Measurements from ENCODE around the gene SCGB1C1. TPM values are rescaled to one million over a fixed set of nuclear protein-coding genes. Genes with fewer than 3 reads are reported as not detected.

SCGB1C1 gene
- total and polyA plus RNA-seq, 2 of the 8 experiments (the other 6 are each of a cell fraction or from before 2014, with no cell fraction given), result not detected

- Histone ChIP-seq H3K4ac (replicated peaks; ENCODE audit: insufficient read length, low read depth, low read length) (no peak overlapping the region), H3K27me3 (replicated peaks in 1 of 4; ENCODE audit: control insufficient read depth in 3 of 4, extremely low read depth in 1 of 4, insufficient read depth in 3 of 4, low read length in 3 of 4) (no peaks in the 10 kb centered on the region), H3K18ac (ENCODE audit: extremely low read depth, low read length) (no peak overlapping the region), H2BK120ac (replicated peaks; ENCODE audit: low read depth, low read length) (no peak overlapping the region), H3K23me2 (ENCODE audit: low read depth, low read length) (no peaks in the 10 kb centered on the region), H2AFZ (ENCODE audit: low read length) (no peak overlapping the region), H4K8ac (ENCODE audit: extremely low read depth, insufficient read depth, low read length) (no peak overlapping the region; the same call in 1 of the 2 replicates), H4K20me1 (replicated peaks in 1 of 2; ENCODE audit: control insufficient read depth in 1 of 2, insufficient read depth in 2 of 2, low read length in 2 of 2) (no peaks in the 10 kb centered on the region), H3K23ac (ENCODE audit: insufficient read length) (no peak overlapping the region), H4K5ac (ENCODE audit: insufficient read length, low read depth, low read length) (no peak overlapping the region), H2AK5ac (ENCODE audit: low read depth, low read length) (no peak overlapping the region), H2BK20ac (ENCODE audit: low read length) (no peak overlapping the region), H3K9ac (replicated peaks in 1 of 4; ENCODE audit: extremely low read depth in 1 of 4, low read depth in 3 of 4, low read length in 3 of 4) (no peak overlapping the region), H4K91ac (replicated peaks; ENCODE audit: insufficient read length, low read length) (no peak overlapping the region), H3K4me3 (ENCODE audit: extremely low read depth in 1 of 4, insufficient read depth in 2 of 4, low read depth in 3 of 4, low read length in 4 of 4) (no peak overlapping the region), H3K4me2 (ENCODE audit: insufficient read depth in 1 of 2, low read depth in 2 of 2, low read length in 2 of 2) (no peak overlapping the region), H3K27ac (ENCODE audit: low read depth, low read length) (no peak overlapping the region), H3K79me2 (ENCODE audit: control insufficient read depth in 1 of 2, insufficient read depth in 2 of 2, low read length in 2 of 2) (no peaks in the 10 kb centered on the region), H2BK12ac (ENCODE audit: low read depth, low read length) (no peak overlapping the region), H3K4me1 (replicated peaks in 1 of 4; ENCODE audit: control insufficient read depth in 3 of 4, insufficient read depth in 4 of 4, low read length in 3 of 4) (no peaks in the 10 kb centered on the region), H3K79me1 (ENCODE audit: low read depth, low read length) (no peaks in the 10 kb centered on the region; the same call in 1 of the 2 replicates), H3K36me3 (ENCODE audit: control insufficient read depth in 2 of 4, insufficient read depth in 4 of 4, low read length in 3 of 4) (no peaks in the 10 kb centered on the region; a peak in 1 of 8 replicates), H3K14ac (ENCODE audit: insufficient read length) (no peak overlapping the region), H3K56ac (replicated peaks; ENCODE audit: insufficient read length, low read depth, low read length) (no peak overlapping the region), H3K9me3 (ENCODE audit: insufficient read depth in 2 of 2, low read depth in 1 of 2, low read length in 1 of 2) (no peaks in the 10 kb centered on the region), H2BK5ac (ENCODE audit: low read depth, low read length) (no peak overlapping the region), H2BK15ac (ENCODE audit: low read length) (no peak overlapping the region)
- no peak for TF ChIP-seq ZNF274 (IDR thresholded peaks at IDR 0.05; ENCODE audit: borderline replicate concordance, extremely low read depth, low read length)
- no peak for TF ChIP-seq FOSL1 (IDR thresholded peaks at IDR 0.05; ENCODE audit: insufficient read depth, low read depth, low read length)
- no peak for TF ChIP-seq MAFK (IDR thresholded peaks at IDR 0.05; ENCODE audit: low read depth, low read length)
- TF ChIP-seq ATF2 (IDR thresholded peaks at IDR 0.05; ENCODE audit: low read length), result no peak
- CTCF ChIA-PET (ENCODE audit: partially characterized antibody), result interaction anchor here (0.6 to 2.1 kb wide), 4 partner anchors 10 to 219 kb away, joined by 3 to 8 read pairs (median 4); no protein-coding TSS in a partner anchor
- no peak for DNase-seq (ENCODE audit: low read depth in 1 of 2, low spot score in 2 of 2)
- POLR2A ChIA-PET (ENCODE audit: partially characterized antibody), result interaction anchor here (1.1 to 1.6 kb wide), 5 partner anchors 9 to 15 kb away, joined by 4 to 8 read pairs (median 5); partner anchors contain the start of genes BET1L, PSMD13 and RIC8A
- 96% methylated on average over 13 of the region's 14 CpGs; no CpG with 5 or more reads in 1 of the 2 experiments for WGBS, 2 experiments (ENCODE audit: extremely low coverage in 1 of 2, insufficient coverage in 1 of 2, insufficient read length in 1 of 2, insufficient replicate concordance in 2 of 2, low coverage in 1 of 2, low lambda C conversion rate in 2 of 2, missing lambda C conversion rate in 1 of 2)
- FAIRE-seq, result no peak
Measured at GRCh38 chr11:221998-222789, 29.3 kb downstream of the SCGB1C1 start.

Measured in H1 (cell line).